K562 (cell line): Measurements from ENCODE around the gene ALG14. TPM values are rescaled to one million over a fixed set of nuclear protein-coding genes. Genes with fewer than 3 reads are reported as not detected.

Experiments used
- ATAC-seq: fragments of 200-7000 bp; cut with Tn5 transposase; 3 replicates; pipeline ENCODE4 v1.9.1; 2020; ENCODE audit warnings: moderate library complexity
- BruUV-seq: library from RNA; stranded (reverse); fragments of 400-500 nt; replicated peaks from 2 replicates; lab custom pipeline; 2021; lab: Mats Ljungman, UMichigan
- CTCF ChIA-PET: fragments of 300-600 bp; formaldehyde crosslinking; extraction: SDS; loops from one replicate; lab custom pipeline; 2021; ENCODE audit warnings: low intra/inter-chr PET ratio; lab: Yijun Ruan, JAX
- POLR2A ChIA-PET: fragments of 300-600, 350-650 bp; sonication (Branson Sonifier 250); formaldehyde crosslinking; extraction: SDS; loops from one replicate; lab custom pipeline; 2021; ENCODE audit warnings: antibody characterized with exemption, inconsistent platforms; lab: Yijun Ruan, JAX
- DNase-seq, 4 experiments: peaks; one replicate each; pipeline versions ENCODE4 v3.0.0 to v3.0.0-alpha.2; 2011 to 2018; ENCODE audit warnings: low spot score in 3 of 4, mixed read lengths in 3 of 4; ENCODE audit errors: extremely low read depth in 1 of 4
- FAIRE-seq: peaks from 2 replicates; lab custom pipeline; 2011; peaks lifted over from hg19 to GRCh38; lab: Jason Lieb, UNC
- H2AFZ ChIP-seq: 2 replicates; pipeline ENCODE4 v1.6.0; 2011; ENCODE audit warnings: low read depth, low read length, control low read depth, inconsistent platforms
- H3K27ac ChIP-seq: fragments of 200-600 bp; 3 replicates; pipeline ENCODE4 v1.8.0; 2011; ENCODE audit warnings: low read depth, mild to moderate bottlenecking, control low read depth, inconsistent platforms, low read length, moderate library complexity, mixed read lengths; ENCODE audit errors: extremely low read depth
- H3K27me3 ChIP-seq, 2 experiments: fragments of 300-600 bp in 1 of 2; 2 replicates in 1 of 2; 3 replicates in 1 of 2; pipeline versions ENCODE4 v1.6.0 to v1.8.0; 2011; ENCODE audit warnings: inconsistent platforms in 2 of 2, low read length in 2 of 2, mild to moderate bottlenecking in 1 of 2, mixed read lengths in 1 of 2, moderate library complexity in 1 of 2; ENCODE audit not compliant: control insufficient read depth in 2 of 2, insufficient read depth in 2 of 2
- H3K36me3 ChIP-seq: fragments of 300-600 bp; 3 replicates; pipeline ENCODE4 v1.8.0; 2011; ENCODE audit warnings: mild to moderate bottlenecking, low read length, inconsistent platforms; ENCODE audit not compliant: control insufficient read depth, insufficient read depth
- H3K4me1 ChIP-seq, 2 experiments: fragments of 200-600 bp in 1 of 2; replicated peaks in 1 of 2; 2 replicates in 1 of 2; 3 replicates in 1 of 2; pipeline versions ENCODE4 v1.5.1 to v1.8.0; 2011; ENCODE audit warnings: inconsistent platforms in 2 of 2, low read length in 2 of 2, mild to moderate bottlenecking in 1 of 2, mixed read lengths in 1 of 2, moderate library complexity in 1 of 2; ENCODE audit not compliant: control insufficient read depth in 2 of 2, insufficient read depth in 2 of 2
- H3K4me2 ChIP-seq: 2 replicates; pipeline ENCODE4 v1.6.1; 2011; ENCODE audit warnings: low read length, control low read depth, inconsistent platforms, mixed read lengths; ENCODE audit not compliant: insufficient read depth
- H3K4me3 ChIP-seq: fragments of 200-600 bp; sonication (generic), shearing (Covaris generic); 2 replicates; pipeline ENCODE4 v1.5.1; 2016; ENCODE audit warnings: control low read depth, inconsistent platforms
- H3K79me2 ChIP-seq: fragments of 200-600 bp; 3 replicates; pipeline ENCODE4 v1.8.0; 2011; ENCODE audit warnings: low read length, inconsistent platforms; ENCODE audit not compliant: control insufficient read depth, insufficient read depth
- H3K9ac ChIP-seq, 2 experiments: 2 replicates each; pipeline versions ENCODE4 v1.6.0 to v1.6.1; 2011; ENCODE audit warnings: low read depth in 2 of 2, low read length in 2 of 2, control low read depth in 1 of 2, inconsistent platforms in 1 of 2, mild to moderate bottlenecking in 1 of 2, mixed read lengths in 1 of 2; ENCODE audit not compliant: insufficient read depth in 1 of 2
- H3K9me1 ChIP-seq: one replicate; pipeline ENCODE4 v1.6.0; 2011; ENCODE audit warnings: inconsistent platforms, mild to moderate bottlenecking, low read length, moderate library complexity; ENCODE audit not compliant: control insufficient read depth, insufficient read depth
- H3K9me3 ChIP-seq: replicated peaks from 2 replicates; pipeline ENCODE4 v1.5.1; 2011; ENCODE audit warnings: low read depth, low read length, inconsistent platforms; ENCODE audit not compliant: control insufficient read depth, insufficient read depth
- H4K20me1 ChIP-seq: replicated peaks from 2 replicates; pipeline ENCODE4 v1.6.1; 2011; ENCODE audit warnings: low read length, inconsistent platforms, mixed read lengths; ENCODE audit not compliant: control insufficient read depth, insufficient read depth
- ARNT ChIP-seq, 2 experiments: fragments of 450-650 bp; IDR thresholded peaks; 2 replicates each; pipeline ENCODE4 v1.6.1; 2016; ENCODE audit warnings: mild to moderate bottlenecking in 1 of 2
- EGR1 ChIP-seq: fragments of 450-650 bp; conservative IDR thresholded peaks from 2 replicates; pipeline ENCODE4 v1.6.1; 2017; ENCODE audit warnings: mild to moderate bottlenecking
- FOXK2 ChIP-seq, 2 experiments: fragments of 450-650 bp; IDR thresholded peaks in 1 of 2; conservative IDR thresholded peaks in 1 of 2; 2 replicates each; pipeline ENCODE4 v1.6.1; 2016; ENCODE audit warnings: low read depth in 2 of 2, mild to moderate bottlenecking in 1 of 2
- NR2C1 ChIP-seq, 2 experiments: fragments of 450-650 bp; IDR thresholded peaks; 2 replicates each; pipeline ENCODE4 v1.6.1; 2017; ENCODE audit warnings: mild to moderate bottlenecking in 2 of 2, antibody characterized with exemption in 1 of 2, inconsistent platforms in 1 of 2, missing compliant biosample characterization in 1 of 2, missing genetic modification characterization in 1 of 2
- PRDM10 ChIP-seq: fragments of 450-650 bp; IDR thresholded peaks from 2 replicates; pipeline ENCODE4 v1.6.1; 2018; ENCODE audit not compliant: partially characterized antibody
- TEAD1 ChIP-seq, 2 experiments: fragments of 450-650 bp in 1 of 2; sonication (generic) in 1 of 2; formaldehyde crosslinking; IDR thresholded peaks; 2 replicates each; pipeline versions ENCODE4 v1.4.0 to v1.8.0; 2020 to 2022; ENCODE audit warnings: mild to moderate bottlenecking in 2 of 2, missing genetic modification reagents in 1 of 2
- ZBTB26 ChIP-seq: fragments of 450-650 bp; formaldehyde crosslinking; IDR thresholded peaks from 2 replicates; pipeline ENCODE4 v1.4.0; 2022; ENCODE audit warnings: missing genetic modification characterization
- ZNF696 ChIP-seq: fragments of 250-450 bp; sonication (Bioruptor Pico); conservative IDR thresholded peaks from 2 replicates; pipeline ENCODE4 v1.4.0; 2020; ENCODE audit warnings: mild to moderate bottlenecking, moderate library complexity
- whole genome bisulfite sequencing: fragments of 100-300 bp; shearing (Covaris generic); methylation state at CpG from one replicate; pipeline ENCODE4 v1.1.6; 2016; ENCODE audit warnings: low coverage, mixed read lengths; ENCODE audit not compliant: insufficient coverage; ENCODE audit errors: missing lambda C conversion rate; 5-methylcytosine and 5-hydroxymethylcytosine counted together
- in situ Hi-C: fragments of 300-500 bp; cut with MboI; formaldehyde crosslinking; loops from 4 replicates; pipeline ENCODE4 v1.15.0; 2018; ENCODE audit warnings: inconsistent platforms, mixed read lengths
- intact Hi-C: fragments of 100-400 bp; cut with micrococcal nuclease; formaldehyde crosslinking; loops from 2 replicates; pipeline ENCODE4 v1.14.2; 2022
- polyA plus RNA-seq, 8 experiments: library from polyadenylated mRNA; depleted of rRNA in 4 of 8; stranded (reverse) in 5 of 8; unstranded in 3 of 8; fragments of >200 nt; fragmentation: Nextera tagmentation in 2 of 8; fragmentation: Illumina TruSeq in 1 of 8; extraction: Ambion mirVana in 2 of 8; extraction: Trizol in 1 of 8; gene quantifications; 2 replicates each; pipeline versions ENCODE4 v1.2.1 to v1.2.3, GENCODE V29; 2011 to 2014; ENCODE audit warnings: inconsistent platforms in 1 of 8, missing spikeins in 1 of 8
- total RNA-seq, 7 experiments: library from RNA; depleted of rRNA in 6 of 7; stranded (reverse); fragments of >200 nt in 6 of 7; fragmentation: Illumina TruSeq in 2 of 7; extraction: Trizol in 2 of 7; gene quantifications; 2 replicates each; pipeline versions ENCODE4 v1.2.1 to v1.2.3, GENCODE V29; 2011 to 2021; ENCODE audit warnings: low replicate concordance in 1 of 7
- TF ChIP-seq, protein P1 (sequence below): fragments of 250-450 bp; sonication (Bioruptor Pico); IDR thresholded peaks from 2 replicates; pipeline ENCODE4 v1.4.0; 2020; ENCODE audit warnings: mild to moderate bottlenecking, moderate library complexity, borderline replicate concordance

ALG14 gene
- total and polyA plus RNA-seq, 9 of the 15 experiments (the other 6 are each of a cell fraction or from before 2014, with no cell fraction given), result 2.8 to 16.2 (median 4.9) TPM

GRCh38 chr1:95049935-95050334 lies 22.8 kb downstream of the ALG14 start:
- no peak overlapping the region for H3K4me3 ChIP-seq
- intact Hi-C loops (loop anchor here (10.0 kb wide), 1 partner anchor 535 kb away; no protein-coding TSS in a partner anchor), in situ Hi-C loops (no loop called here)
- WGBS, result 69% methylated on average over 5 of the region's 5 CpGs
- TF ChIP-seq, protein P1, sequence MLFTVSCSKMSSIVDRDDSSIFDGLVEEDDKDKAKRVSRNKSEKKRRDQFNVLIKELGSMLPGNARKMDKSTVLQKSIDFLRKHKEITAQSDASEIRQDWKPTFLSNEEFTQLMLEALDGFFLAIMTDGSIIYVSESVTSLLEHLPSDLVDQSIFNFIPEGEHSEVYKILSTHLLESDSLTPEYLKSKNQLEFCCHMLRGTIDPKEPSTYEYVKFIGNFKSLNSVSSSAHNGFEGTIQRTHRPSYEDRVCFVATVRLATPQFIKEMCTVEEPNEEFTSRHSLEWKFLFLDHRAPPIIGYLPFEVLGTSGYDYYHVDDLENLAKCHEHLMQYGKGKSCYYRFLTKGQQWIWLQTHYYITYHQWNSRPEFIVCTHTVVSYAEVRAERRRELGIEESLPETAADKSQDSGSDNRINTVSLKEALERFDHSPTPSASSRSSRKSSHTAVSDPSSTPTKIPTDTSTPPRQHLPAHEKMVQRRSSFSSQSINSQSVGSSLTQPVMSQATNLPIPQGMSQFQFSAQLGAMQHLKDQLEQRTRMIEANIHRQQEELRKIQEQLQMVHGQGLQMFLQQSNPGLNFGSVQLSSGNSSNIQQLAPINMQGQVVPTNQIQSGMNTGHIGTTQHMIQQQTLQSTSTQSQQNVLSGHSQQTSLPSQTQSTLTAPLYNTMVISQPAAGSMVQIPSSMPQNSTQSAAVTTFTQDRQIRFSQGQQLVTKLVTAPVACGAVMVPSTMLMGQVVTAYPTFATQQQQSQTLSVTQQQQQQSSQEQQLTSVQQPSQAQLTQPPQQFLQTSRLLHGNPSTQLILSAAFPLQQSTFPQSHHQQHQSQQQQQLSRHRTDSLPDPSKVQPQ (CRISPR knock-in tag), result no peak
- no peak for TF ChIP-seq ZNF696
- no peak for TF ChIP-seq PRDM10
- no peak for TF ChIP-seq FOXK2 (conservative IDR thresholded peaks at IDR 0.05 in 1 of 2, IDR thresholded peaks at IDR 0.05 in 1 of 2; ENCODE audit: low read depth in 2 of 2)
- no peak for TF ChIP-seq ARNT (IDR thresholded peaks at IDR 0.05)
- TF ChIP-seq TEAD1 (CRISPR knock-in tag; IDR thresholded peaks at IDR 0.05), result no peak
- TF ChIP-seq ZBTB26 (CRISPR knock-in tag), result no peak
- no peak for TF ChIP-seq NR2C1 (IDR thresholded peaks at IDR 0.05)
- no peak for TF ChIP-seq NR2C1 (tag; IDR thresholded peaks at IDR 0.05)
- TF ChIP-seq EGR1, result no peak
- H3K9ac ChIP-seq, result no peak overlapping the region
- H3K9me1 ChIP-seq, result no peaks in the 10 kb centered on the region
- no peaks in the 10 kb centered on the region for H4K20me1 ChIP-seq
- BruUV-seq, result no TSS peak
- ChIA-PET POLR2A (interaction anchor here (0.7 kb wide), 1 partner anchor 104 kb away, joined by 4 read pairs; no protein-coding TSS in a partner anchor), CTCF (no interaction called here)
- H3K27ac ChIP-seq, result no peak overlapping the region
- H3K36me3 ChIP-seq, result no peaks in the 10 kb centered on the region
- DNase-seq, result no peak
- no peak overlapping the region for H3K4me2 ChIP-seq
- H3K27me3 ChIP-seq, result no peaks in the 10 kb centered on the region
- no peak for ATAC-seq
- no peak overlapping the region for H2AFZ ChIP-seq
- FAIRE-seq, result no peak
- 0 out of 5 replicates have a peak, but pooled peaks cover 0 to 4% of the 10 kb centered on the region in 2 experiments for H3K4me1 ChIP-seq
- no peaks in the 10 kb centered on the region for H3K79me2 ChIP-seq
- no peaks in the 10 kb centered on the region for H3K9me3 ChIP-seq
